Caco-2 (cell line): ENCODE data around the gene IPO9. TPM values are rescaled to one million over a fixed set of nuclear protein-coding genes. Genes with fewer than 3 reads are reported as not detected.

Source experiments
- BruUV-seq: library from RNA; stranded (reverse); fragments of 400-500 nt; replicated peaks from 2 replicates; lab custom pipeline; 2021; lab: Mats Ljungman, UMichigan
- CTCF ChIA-PET: fragments of 300-600 bp; sonication (Branson Sonifier 250); formaldehyde crosslinking; loops from one replicate; lab custom pipeline; 2022; ENCODE audit warnings: antibody characterized with exemption; lab: Charles Lee
- POLR2A ChIA-PET: fragments of 300-600 bp; sonication (Branson Sonifier 250); formaldehyde crosslinking; loops from one replicate; lab custom pipeline; 2022; ENCODE audit warnings: antibody characterized with exemption; lab: Charles Lee
- DNase-seq, 2 experiments: peaks; one replicate each; pipeline versions ENCODE4 v3.0.0 to v3.0.0-alpha.2; 2020 to 2022
- H3K27me3 ChIP-seq: replicated peaks from 2 replicates; pipeline ENCODE4 v1.6.0; 2011; ENCODE audit warnings: low read length; ENCODE audit not compliant: control insufficient read depth, insufficient read depth
- H3K36me3 ChIP-seq: 2 replicates; pipeline ENCODE4 v1.5.1; 2011; ENCODE audit warnings: low read length; ENCODE audit not compliant: control insufficient read depth, insufficient read depth
- H3K4me1 ChIP-seq: fragments of 250-450 bp; sonication (Bioruptor Pico); 2 replicates; pipeline ENCODE4 v1.5.1; 2020; ENCODE audit warnings: mild to moderate bottlenecking
- H3K4me3 ChIP-seq: 2 replicates; pipeline ENCODE4 v1.5.1; 2011; ENCODE audit warnings: low read depth, mild to moderate bottlenecking, control low read depth, low read length
- H3K9me3 ChIP-seq: fragments of 250-450 bp; sonication (Bioruptor Pico); 2 replicates; pipeline ENCODE4 v1.5.1; 2020; ENCODE audit warnings: mild to moderate bottlenecking, moderate library complexity
- H3K27ac Mint-ChIP-seq: one replicate; pipeline ENCODE4 v1.8.0; 2022; ENCODE audit warnings: mixed read lengths; ENCODE audit not compliant: unreplicated experiment
- H3K27me3 Mint-ChIP-seq: one replicate; pipeline ENCODE4 v1.8.0; 2022; ENCODE audit warnings: mixed read lengths; ENCODE audit not compliant: insufficient read depth, unreplicated experiment
- H3K36me3 Mint-ChIP-seq: one replicate; pipeline ENCODE4 v1.8.0; 2022; ENCODE audit warnings: mild to moderate bottlenecking, mixed read lengths; ENCODE audit not compliant: insufficient read depth, unreplicated experiment
- H3K4me1 Mint-ChIP-seq: one replicate; pipeline ENCODE4 v1.8.0; 2022; ENCODE audit warnings: low read depth, mixed read lengths; ENCODE audit not compliant: unreplicated experiment
- H3K4me3 Mint-ChIP-seq: one replicate; pipeline ENCODE4 v1.8.0; 2022; ENCODE audit warnings: mild to moderate bottlenecking, moderate library complexity, mixed read lengths; ENCODE audit not compliant: unreplicated experiment
- H3K9me3 Mint-ChIP-seq: one replicate; pipeline ENCODE4 v1.8.0; 2022; ENCODE audit warnings: mixed read lengths; ENCODE audit not compliant: unreplicated experiment
- CTCF ChIP-seq, 2 experiments: fragments of 200-600 bp in 1 of 2; IDR thresholded peaks; 1 replicate in 1 of 2; 2 replicates in 1 of 2; pipeline versions ENCODE4 v1.5.1 to v1.8.0; 2011 to 2022; ENCODE audit warnings: antibody characterized with exemption in 1 of 2, control low read depth in 1 of 2, inconsistent platforms in 1 of 2, low read depth in 1 of 2, low read length in 1 of 2, mild to moderate bottlenecking in 1 of 2, moderate library complexity in 1 of 2; ENCODE audit not compliant: insufficient read depth in 1 of 2, severe bottlenecking in 1 of 2, unreplicated experiment in 1 of 2
- intact Hi-C: fragments of 100-400 bp; cut with micrococcal nuclease; formaldehyde crosslinking; loops from one replicate; pipeline ENCODE4 v1.10.0; 2022; ENCODE audit not compliant: unreplicated experiment
- total RNA-seq: library from RNA; stranded (reverse); gene quantifications from 2 replicates; pipeline ENCODE4 v1.2.3, GENCODE V29; 2022

Gene IPO9
- total RNA-seq, 1 experiment from 2014 or later, result 107 TPM

DNA sequence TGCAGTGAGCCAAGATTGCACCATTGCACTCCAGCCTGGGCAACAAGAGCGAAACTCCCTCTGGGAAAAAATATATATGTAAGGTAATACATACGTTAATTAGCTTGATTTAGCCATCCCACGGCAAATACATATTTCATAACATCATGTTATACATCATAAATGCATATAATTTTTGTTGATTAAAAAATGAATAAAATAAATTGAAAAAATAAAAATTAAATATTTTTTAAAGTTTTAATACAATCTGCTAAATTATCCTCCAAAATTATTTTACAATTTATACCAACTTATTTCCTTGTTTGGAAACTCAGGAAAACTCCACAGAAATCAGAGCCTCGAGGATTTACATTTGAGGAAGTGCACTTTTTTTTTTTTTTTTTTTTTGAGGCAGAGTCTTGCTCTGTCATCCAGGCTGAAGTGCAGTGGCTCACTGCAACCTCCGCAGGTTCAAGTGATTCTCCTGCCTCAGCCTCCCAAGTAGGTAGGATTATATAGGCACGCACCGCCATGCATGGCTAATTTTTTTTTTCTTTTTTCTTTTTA, 12.6 kb upstream of the IPO9 start:
- POLR2A ChIA-PET, result no interaction called here
- no peaks in the 10 kb centered on the region for H3K9me3 Mint-ChIP-seq
- H3K4me1 Mint-ChIP-seq, result no peaks in the 10 kb centered on the region
- H3K4me1 ChIP-seq, result no peaks in the 10 kb centered on the region
- CTCF ChIA-PET, result no interaction called here
- BruUV-seq, result no TSS peak
- no peak overlapping the region for H3K4me3 Mint-ChIP-seq
- H3K4me3 ChIP-seq, result no peak overlapping the region
- intact Hi-C loops, result no loop called here
- no peaks in the 10 kb centered on the region for H3K27me3 ChIP-seq
- no peak for DNase-seq
- H3K27ac Mint-ChIP-seq, result no peak overlapping the region
- H3K9me3 ChIP-seq, result no peaks in the 10 kb centered on the region
- H3K36me3 Mint-ChIP-seq, result no peaks in the 10 kb centered on the region
- H3K36me3 ChIP-seq, result no peaks in the 10 kb centered on the region
- H3K27me3 Mint-ChIP-seq, result no peaks in the 10 kb centered on the region
- TF ChIP-seq CTCF (IDR thresholded peaks at IDR 0.05; ENCODE audit: insufficient read depth in 1 of 2, low read depth in 1 of 2, low read length in 1 of 2, severe bottlenecking in 1 of 2, unreplicated experiment in 1 of 2), result no peak

DNA sequence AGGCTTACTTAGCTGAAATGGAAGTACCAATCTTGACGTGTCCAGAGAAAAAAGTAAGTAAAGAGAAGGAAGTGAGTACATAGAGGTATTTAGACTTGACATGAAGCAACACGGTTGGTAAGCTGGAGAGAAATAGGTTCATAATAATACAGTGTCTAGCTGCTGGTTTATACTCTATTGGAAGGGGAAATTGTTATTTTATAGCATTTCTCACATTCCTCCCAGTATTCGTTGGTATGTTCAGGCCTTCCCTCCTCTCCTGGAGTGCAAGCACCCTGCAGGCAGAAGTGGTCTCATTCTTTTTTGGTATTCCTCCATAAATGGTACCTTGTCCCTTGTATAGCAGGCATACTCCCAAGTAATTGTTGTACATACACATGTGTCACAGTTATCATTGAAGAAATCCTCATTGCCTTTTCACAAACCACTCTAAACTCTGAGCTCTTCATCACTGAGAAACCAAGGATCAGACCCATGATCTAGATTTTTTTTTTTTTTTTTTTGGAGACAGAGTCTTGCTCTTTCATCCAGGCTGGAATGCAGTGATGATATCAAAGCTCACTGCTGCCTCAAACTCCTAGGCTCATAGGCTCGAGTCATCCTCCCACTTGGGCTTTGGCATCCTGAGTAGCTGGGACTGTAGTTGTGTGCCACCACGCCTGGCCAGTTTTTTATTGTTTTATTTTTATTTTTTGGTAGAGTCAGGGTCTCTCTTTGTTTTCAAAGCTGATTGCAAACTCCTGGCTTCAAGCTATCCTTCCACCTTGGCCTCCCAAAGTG, 9.8 kb upstream of the IPO9 start:
- Mint-ChIP-seq H3K9me3 (no peaks in the 10 kb centered on the region), H3K27me3 (no peaks in the 10 kb centered on the region), H3K4me1 (no peaks in the 10 kb centered on the region), H3K36me3 (no peaks in the 10 kb centered on the region), H3K27ac (no peak overlapping the region), H3K4me3 (no peak overlapping the region)
- no peaks in the 10 kb centered on the region for H3K9me3 ChIP-seq
- no peaks in the 10 kb centered on the region for H3K27me3 ChIP-seq
- no peaks in the 10 kb centered on the region for H3K4me1 ChIP-seq
- intact Hi-C loops, result no loop called here
- ChIA-PET POLR2A (interaction anchor here (0.6 kb wide), 1 partner anchor 11 kb away, joined by 5 read pairs; no protein-coding TSS in a partner anchor), CTCF (interaction anchor here (1.2 kb wide), 1 partner anchor 10 kb away, joined by 3 read pairs; the partner anchor contains the start of gene IPO9)
- TF ChIP-seq CTCF (IDR thresholded peaks at IDR 0.05; ENCODE audit: insufficient read depth in 1 of 2, low read depth in 1 of 2, low read length in 1 of 2, severe bottlenecking in 1 of 2, unreplicated experiment in 1 of 2), result no peak
- BruUV-seq, result no TSS peak
- no peaks in the 10 kb centered on the region for H3K36me3 ChIP-seq
- DNase-seq, result no peak
- H3K4me3 ChIP-seq, result no peak overlapping the region

- H3K4me3 Mint-ChIP-seq, result no peak overlapping the region
- no peaks in the 10 kb centered on the region for H3K4me1 Mint-ChIP-seq
- TF ChIP-seq CTCF (IDR thresholded peaks at IDR 0.05; ENCODE audit: insufficient read depth in 1 of 2, low read depth in 1 of 2, low read length in 1 of 2, severe bottlenecking in 1 of 2, unreplicated experiment in 1 of 2), result no peak
- no peaks in the 10 kb centered on the region for H3K4me1 ChIP-seq
- H3K27ac Mint-ChIP-seq, result no peak overlapping the region
- no peaks in the 10 kb centered on the region for H3K9me3 Mint-ChIP-seq
- H3K9me3 ChIP-seq, result no peaks in the 10 kb centered on the region
- H3K36me3 ChIP-seq, result no peaks in the 10 kb centered on the region
- H3K4me3 ChIP-seq, result no peak overlapping the region
- no peaks in the 10 kb centered on the region for H3K27me3 ChIP-seq
- H3K27me3 Mint-ChIP-seq, result no peaks in the 10 kb centered on the region
- CTCF ChIA-PET, result no interaction called here
- no TSS peak for BruUV-seq
- POLR2A ChIA-PET, result no interaction called here
- intact Hi-C loops, result no loop called here
- no peak for DNase-seq
- no peaks in the 10 kb centered on the region for H3K36me3 Mint-ChIP-seq
These were observed 8.5 kb upstream of the IPO9 start for GRCh38 chr1:201820413-201820812.
